Mesodermal cell (in vitro differentiated cells): ENCODE results near the gene BLOC1S4.
"Not testable (repeated sequence)": the region's sequence is repeated elsewhere in the genome, so short reads cannot be mapped to it uniquely, and the experiment has no call there.

ENCODE experiments used
- H3K27ac ChIP-seq: 2 replicates; pipeline ENCODE4 v1.7.0; 2013; ENCODE audit warnings: mild to moderate bottlenecking, low read depth, low read length, moderate library complexity; ENCODE audit not compliant: severe bottlenecking
- H3K36me3 ChIP-seq: 2 replicates; pipeline ENCODE4 v1.7.1; 2013; ENCODE audit warnings: mild to moderate bottlenecking, low read length, moderate library complexity; ENCODE audit not compliant: control insufficient read depth, insufficient read depth
- H3K4me1 ChIP-seq: one replicate; pipeline ENCODE4 v1.7.1; 2013; ENCODE audit warnings: mild to moderate bottlenecking, low read length; ENCODE audit not compliant: insufficient read depth, control insufficient read depth, poor library complexity, severe bottlenecking
- H3K4me3 ChIP-seq: 2 replicates; pipeline ENCODE4 v1.7.0; 2013; ENCODE audit warnings: low read length, control low read depth, mild to moderate bottlenecking; ENCODE audit not compliant: insufficient read depth, poor library complexity, severe bottlenecking; ENCODE audit errors: extremely low read depth
- H3K9me3 ChIP-seq: 2 replicates; pipeline ENCODE4 v1.7.1; 2013; ENCODE audit warnings: mild to moderate bottlenecking, low read length, moderate library complexity; ENCODE audit not compliant: control insufficient read depth
- WGBS, 2 experiments: methylation state at CpG; one replicate each; pipeline ENCODE4 v1.1.5; 2013; ENCODE audit warnings: missing lambda C conversion rate in 2 of 2; ENCODE audit not compliant: insufficient coverage in 2 of 2; 5-methylcytosine and 5-hydroxymethylcytosine counted together

BLOC1S4 gene

DNA sequence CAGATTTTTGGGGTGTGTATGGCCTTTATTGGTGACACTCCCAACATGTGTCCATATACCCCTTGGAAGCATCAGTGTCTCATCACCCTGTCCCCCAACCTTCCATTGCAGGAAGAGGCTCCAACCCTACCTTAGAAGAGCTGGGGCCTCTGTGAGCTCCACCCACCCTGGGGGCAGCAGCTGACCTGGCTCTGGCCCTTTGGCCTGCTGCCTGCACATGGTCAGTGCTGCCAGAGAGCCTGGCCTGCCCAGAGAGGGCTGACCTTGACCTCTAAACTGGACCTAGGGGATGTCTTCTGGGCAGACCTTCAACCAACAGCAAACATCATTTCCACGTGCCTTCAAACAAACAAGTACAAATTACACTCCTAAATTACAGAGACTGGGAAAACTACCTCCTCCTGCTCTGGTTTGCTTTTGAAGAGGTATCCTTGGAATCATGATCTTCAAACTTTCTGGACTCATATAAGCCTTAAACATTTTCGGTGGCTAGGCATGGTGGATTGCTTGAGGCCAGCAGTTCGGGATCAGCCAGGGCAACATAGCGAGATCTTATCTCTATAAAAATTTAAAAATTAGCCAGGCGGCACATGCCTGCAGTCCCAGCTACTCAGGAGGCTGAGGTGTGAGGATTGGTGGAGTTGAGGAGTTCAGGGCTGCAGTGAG, 39.2 kb downstream of the BLOC1S4 start:
- H3K36me3 ChIP-seq: no peaks in the 10 kb centered on the region
- H3K4me1 ChIP-seq: peaks cover 6% of the 10 kb centered on the region
- H3K4me3 ChIP-seq: no peak overlapping the region
- no peaks in the 10 kb centered on the region for H3K9me3 ChIP-seq
- 86 to 90% methylated on average over 2 to 4 of the region's 5 CpGs for WGBS, 2 experiments
- H3K27ac ChIP-seq: no peak overlapping the region

DNA sequence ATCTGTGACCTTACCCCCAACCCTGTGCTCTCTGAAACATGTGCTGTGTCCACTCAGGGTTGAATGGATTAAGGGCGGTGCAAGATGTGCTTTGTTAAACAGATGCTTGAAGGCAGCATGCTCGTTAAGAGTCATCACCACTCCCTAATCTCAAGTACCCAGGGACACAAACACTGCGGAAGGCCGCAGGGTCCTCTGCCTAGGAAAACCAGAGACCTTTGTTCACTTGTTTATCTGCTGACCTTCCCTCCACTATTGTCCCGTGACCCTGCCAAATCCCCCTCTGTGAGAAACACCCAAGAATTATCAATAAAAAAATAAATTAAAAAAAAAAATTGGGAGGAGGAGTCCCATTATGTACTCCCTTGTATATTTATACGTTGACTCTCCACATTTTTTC, 40.4 kb downstream of the BLOC1S4 start:
- not testable (repeated sequence) for H3K27ac ChIP-seq, H3K36me3 ChIP-seq, H3K4me3 ChIP-seq, H3K4me1 ChIP-seq, H3K9me3 ChIP-seq
- WGBS, 2 experiments: 86 to 100% methylated on average over 1 of the region's 6 CpGs

DNA sequence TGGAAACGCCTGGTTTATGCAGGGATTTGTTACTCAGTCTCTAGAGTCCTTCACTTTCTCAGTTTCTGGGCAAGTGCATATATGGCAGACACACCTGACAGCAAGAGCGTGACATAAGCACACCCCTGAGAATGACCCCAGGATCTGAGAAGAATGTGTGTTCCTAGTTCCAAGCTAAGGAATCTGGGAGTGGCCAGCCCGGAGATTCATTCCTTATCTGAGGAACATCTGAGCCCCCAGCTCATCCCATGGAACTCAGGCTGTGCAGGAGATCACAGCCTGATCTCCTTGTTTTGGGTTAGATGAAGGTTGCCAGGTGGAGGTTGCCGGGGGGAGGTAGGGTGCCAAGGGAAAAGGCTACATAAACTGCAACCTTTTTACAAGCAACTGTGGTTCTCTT, 42.8 kb downstream of the BLOC1S4 start:
- WGBS, 2 experiments: 79 to 96% methylated on average over 2 to 4 of the region's 4 CpGs
- H3K4me3 ChIP-seq: no peak overlapping the region
- no peak overlapping the region for H3K27ac ChIP-seq

DNA sequence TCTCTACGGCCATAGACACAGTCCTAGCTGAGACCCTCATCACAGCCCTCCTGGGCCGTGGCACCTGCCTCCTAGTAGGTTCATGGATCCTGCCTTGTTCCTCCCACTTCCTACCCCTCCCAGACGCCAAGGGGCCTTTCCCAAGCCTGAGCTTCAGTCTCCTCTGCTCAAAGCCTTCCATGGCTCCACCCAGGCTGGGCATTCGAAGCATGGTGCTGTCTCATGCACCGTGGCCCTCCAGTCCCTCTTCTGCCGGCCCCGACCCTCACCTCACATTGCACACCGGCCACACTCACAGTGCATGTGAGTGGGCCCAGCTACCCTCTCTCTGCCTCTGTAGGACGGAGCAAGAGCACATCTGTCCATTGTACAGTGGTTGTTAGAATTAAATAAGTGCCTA, 44.9 kb downstream of the BLOC1S4 start:
- Histone ChIP-seq H3K36me3 (no peaks in the 10 kb centered on the region), H3K9me3 (no peaks in the 10 kb centered on the region), H3K4me1 (peaks cover 6% of the 10 kb centered on the region), H3K27ac (no peak overlapping the region), H3K4me3 (no peak overlapping the region)
- WGBS, 2 experiments: 88 to 93% methylated on average over 8 to 9 of the region's 9 CpGs

More for the DNA sequence above, 42.8 kb downstream of the BLOC1S4 start:
- Histone ChIP-seq H3K4me1 (peaks cover 6% of the 10 kb centered on the region), H3K36me3 (no peaks in the 10 kb centered on the region), H3K9me3 (no peaks in the 10 kb centered on the region)

DNA sequence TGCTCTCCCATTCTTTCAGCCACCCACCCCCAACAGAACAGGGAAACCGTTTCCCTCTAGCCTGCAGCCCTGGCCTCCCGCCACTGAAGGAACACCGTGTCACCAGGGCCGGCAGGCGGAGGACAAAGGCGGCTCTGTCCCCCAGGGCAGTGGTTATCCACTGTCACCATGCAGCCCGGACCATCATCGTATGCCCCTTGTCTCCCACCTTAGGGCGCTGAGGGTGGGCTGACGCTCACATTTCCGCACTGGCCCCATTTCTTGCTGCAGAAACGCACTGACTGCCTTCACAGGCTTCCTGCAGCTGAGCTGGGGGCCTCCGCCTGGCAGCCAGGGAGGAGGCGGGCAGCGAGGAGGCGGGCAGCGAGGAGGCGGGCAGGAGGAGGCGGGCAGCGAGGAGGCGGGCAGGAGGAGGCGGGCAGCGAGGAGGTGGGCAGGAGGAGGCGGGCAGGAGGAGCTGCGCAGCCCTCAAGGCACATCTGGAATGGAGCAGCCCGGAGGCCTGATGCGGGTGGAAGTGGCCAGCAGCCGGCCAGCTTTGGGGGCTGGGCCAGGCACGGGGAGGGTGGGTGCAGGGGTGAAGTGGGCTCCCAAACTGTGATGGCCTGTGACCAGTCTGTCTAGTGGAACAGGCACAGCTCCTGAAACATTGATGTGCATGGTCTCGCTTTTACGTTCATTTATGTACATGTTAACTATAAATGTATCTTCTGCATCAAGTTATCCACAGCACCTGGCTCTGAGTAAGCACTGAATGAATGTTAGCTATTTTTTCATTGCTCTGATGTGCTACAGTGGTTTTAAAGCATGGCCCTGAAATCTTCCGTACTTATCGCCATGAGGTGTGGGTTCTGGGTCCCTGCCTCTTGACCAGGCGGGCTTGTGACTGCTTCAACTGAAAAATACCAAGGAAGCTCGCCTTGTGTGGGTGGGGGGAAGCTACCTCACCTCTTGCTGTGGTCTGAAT, 46.0 kb downstream of the BLOC1S4 start:
- no peak overlapping the region for H3K27ac ChIP-seq
- H3K36me3 ChIP-seq: no peaks in the 10 kb centered on the region
- no peak overlapping the region for H3K4me3 ChIP-seq
- H3K9me3 ChIP-seq: no peaks in the 10 kb centered on the region
- 91 to 92% methylated on average over 26 to 30 of the region's 35 CpGs for WGBS, 2 experiments
- peaks cover 6% of the 10 kb centered on the region for H3K4me1 ChIP-seq

DNA sequence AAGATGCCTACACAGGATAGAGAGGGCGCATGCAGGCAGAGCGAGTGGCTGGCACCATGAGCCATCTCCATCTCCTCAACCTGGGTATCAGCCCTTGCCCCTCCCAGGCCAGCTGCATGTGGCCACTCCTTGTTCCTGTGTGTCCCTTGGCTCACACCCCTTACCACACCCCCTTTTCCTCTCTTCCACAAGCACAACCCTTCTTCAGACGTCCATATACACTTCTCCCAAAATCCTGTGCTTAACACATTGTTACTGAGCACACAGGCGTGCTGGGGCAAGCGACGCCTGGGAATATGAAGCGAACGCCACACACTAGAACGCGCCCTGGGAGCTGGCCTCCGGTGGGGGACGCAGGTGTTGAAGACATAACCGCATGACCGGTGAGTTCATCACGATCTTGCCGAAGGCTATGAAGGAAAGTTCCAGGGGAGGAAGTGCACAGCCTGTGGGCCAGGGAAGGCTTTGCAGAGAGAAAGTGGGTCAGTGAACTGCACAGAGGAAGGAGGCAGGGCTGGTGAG, 47.4 kb downstream of the BLOC1S4 start:
- Histone ChIP-seq H3K27ac (no peak overlapping the region), H3K9me3 (no peaks in the 10 kb centered on the region), H3K4me3 (no peak overlapping the region), H3K36me3 (no peaks in the 10 kb centered on the region), H3K4me1 (peaks cover 17% of the 10 kb centered on the region)
- WGBS, 2 experiments: 87 to 93% methylated on average over 16 of the region's 16 CpGs

DNA sequence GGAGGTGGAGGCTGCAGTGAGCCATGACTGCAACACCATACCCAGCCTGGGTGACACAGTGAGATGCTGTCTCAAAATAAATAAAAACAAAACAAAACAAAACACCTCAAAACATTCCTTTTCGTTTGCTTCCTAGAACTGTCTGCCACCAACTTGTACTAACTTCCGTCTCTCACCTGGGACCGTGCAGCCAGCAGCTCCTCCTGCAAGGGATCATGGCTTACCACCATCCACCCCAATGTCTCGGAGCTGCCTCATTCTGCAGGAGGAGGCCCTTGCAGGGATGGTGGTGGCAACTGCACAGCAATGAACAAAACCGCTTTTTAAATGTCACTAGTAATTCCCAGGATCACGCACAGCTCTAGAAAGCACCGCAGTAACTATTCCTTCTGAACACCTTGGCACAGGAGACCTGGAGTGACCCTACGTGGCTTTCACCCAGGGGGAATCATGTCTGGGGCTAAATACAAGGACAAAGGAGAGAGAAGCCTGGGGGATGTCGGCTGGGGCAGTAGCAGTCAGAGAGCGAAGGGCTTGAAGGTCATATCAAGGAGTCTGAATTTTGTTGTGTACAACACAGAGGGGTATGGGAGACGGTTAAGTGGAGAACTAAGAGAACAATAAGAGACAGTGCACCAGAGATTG, 49.1 kb downstream of the BLOC1S4 start:
- no peak overlapping the region for H3K4me3 ChIP-seq
- H3K4me1 ChIP-seq: peaks cover 19% of the 10 kb centered on the region
- WGBS, 2 experiments: 89 to 95% methylated on average over 7 to 9 of the region's 11 CpGs
- H3K36me3 ChIP-seq: no peaks in the 10 kb centered on the region
- H3K27ac ChIP-seq: no peak overlapping the region
- no peaks in the 10 kb centered on the region for H3K9me3 ChIP-seq

DNA sequence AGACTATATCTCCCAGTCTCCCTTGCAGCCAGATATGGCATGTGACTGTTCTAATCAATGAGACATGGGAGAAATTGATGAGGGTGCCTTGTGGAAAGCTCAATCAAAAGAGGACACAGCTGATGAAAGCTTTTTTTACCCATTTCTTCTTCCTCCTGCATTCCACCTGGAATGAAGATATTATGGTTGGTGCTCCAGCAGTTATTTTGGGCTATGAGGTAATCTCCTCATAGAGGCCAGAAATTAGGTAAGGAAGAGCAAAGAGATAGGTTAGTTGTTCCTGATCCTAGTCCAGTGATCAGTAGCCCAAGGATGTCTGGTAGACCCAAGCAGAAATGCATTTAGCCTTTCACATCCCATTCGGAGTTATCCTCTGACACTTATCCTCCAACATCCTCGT, 49.7 kb downstream of the BLOC1S4 start:
- no peak overlapping the region for H3K4me3 ChIP-seq
- peaks cover 19% of the 10 kb centered on the region for H3K4me1 ChIP-seq
- no peaks in the 10 kb centered on the region for H3K9me3 ChIP-seq
- 94 to 100% methylated on average over 2 of the region's 2 CpGs for WGBS, 2 experiments
- H3K36me3 ChIP-seq: no peaks in the 10 kb centered on the region
- H3K27ac ChIP-seq: no peak overlapping the region
